GM18868 (cell line): ENCODE results near the gene MRPL20.
"Not testable (repeated sequence)": the region's sequence is repeated elsewhere in the genome, so short reads cannot be mapped to it uniquely, and the experiment has no call there.

ENCODE experiments used
- ATAC-seq: cut with Tn5 transposase; IDR thresholded peaks from one replicate; pipeline ENCODE4 v1.9.1; 2021; ENCODE audit warnings: mild to moderate bottlenecking, moderate library complexity; ENCODE audit not compliant: unreplicated experiment

MRPL20 gene

GRCh38 chr1:1406821-1407635 is at the start of gene MRPL20:
MRPL20 (minus strand) TSS chr1:1407293; CDS start chr1:1407217, 76 bp downstream.
- ATAC-seq: peak; percentile 83

- not testable (repeated sequence) for ATAC-seq
Observed at GRCh38 chr1:1456683-1457255, 49.7 kb upstream of the MRPL20 start.

GRCh38 chr1:1455934-1456333 is 48.8 kb upstream of the MRPL20 start:
- ATAC-seq: not testable (repeated sequence)

GRCh38 chr1:1455366-1455884 is 48.3 kb upstream of the MRPL20 start:
- ATAC-seq: no peak

GRCh38 chr1:1454286-1455056 is 47.4 kb upstream of the MRPL20 start:
- not testable (repeated sequence) for ATAC-seq

GRCh38 chr1:1452882-1453281 is 45.8 kb upstream of the MRPL20 start:
- ATAC-seq: no peak

- not testable (repeated sequence) for ATAC-seq
Observed at GRCh38 chr1:1452365-1452739, 45.3 kb upstream of the MRPL20 start.

- no peak for ATAC-seq
Observed at GRCh38 chr1:1451696-1452364, 44.7 kb upstream of the MRPL20 start.

GRCh38 chr1:1450616-1451015 is 43.5 kb upstream of the MRPL20 start:
- not testable (repeated sequence) for ATAC-seq

GRCh38 chr1:1449099-1449739 is 42.1 kb upstream of the MRPL20 start, which contains the start of gene ATAD3C:
ATAD3C (plus strand) TSS chr1:1449689; CDS start chr1:1450684, 995 bp downstream.
- ATAC-seq: no peak

GRCh38 chr1:1446631-1447030 is 39.5 kb upstream of the MRPL20 start:
- not testable (repeated sequence) for ATAC-seq

- ATAC-seq: no peak
Observed at GRCh38 chr1:1442069-1442770, 35.1 kb upstream of the MRPL20 start.

- no peak for ATAC-seq
Observed at GRCh38 chr1:1441002-1441888, 34.2 kb upstream of the MRPL20 start.

GRCh38 chr1:1440262-1441001 is 33.3 kb upstream of the MRPL20 start:
- no peak for ATAC-seq

GRCh38 chr1:1439546-1440261 is 32.6 kb upstream of the MRPL20 start:
- ATAC-seq: no peak

GRCh38 chr1:1438531-1439381 is 31.7 kb upstream of the MRPL20 start:
- ATAC-seq: no peak
